ENCODE results near the gene ABCA10. TPM values are rescaled to one million over a fixed set of nuclear protein-coding genes. Genes with fewer than 3 reads are reported as not detected.

The ABCA10 gene
- total RNA-seq, 1 experiment from 2014 or later = 0.34 TPM

- ATAC-seq (no peak), DNase-seq (ENCODE audit: low read depth, low spot score) (no peak)
- no peak overlapping the region for H3K4me2 ChIP-seq (ENCODE audit: low read length)
- H4K20me1 ChIP-seq (ENCODE audit: insufficient read depth) = no peaks in the 10 kb centered on the region
- H3K9ac ChIP-seq (ENCODE audit: low read length) = no peak overlapping the region
- ChIA-PET RAD21 (ENCODE audit: low non-redundant PET in 1 of 2, low total read pairs in 2 of 2, uncharacterized antibody in 2 of 2, unreplicated experiment in 2 of 2) (no interaction called here), CTCF (no interaction called here), POLR2A (interaction anchor here (0.6 kb wide), 1 partner anchor 41 kb away, joined by 4 read pairs; no protein-coding TSS in a partner anchor)
- no TSS peak for BruUV-seq (replicated peaks)
- H3K4me1 ChIP-seq (ENCODE audit: control insufficient read depth in 1 of 2, insufficient read depth in 2 of 2, low read length in 2 of 2) = no peaks in the 10 kb centered on the region
- H3K79me2 ChIP-seq (ENCODE audit: insufficient read depth, low read length) = no peaks in the 10 kb centered on the region
- H2AFZ ChIP-seq (ENCODE audit: low read depth, low read length, poor library complexity, severe bottlenecking) = no peak overlapping the region
- no peak for TF ChIP-seq ZNF274 (IDR thresholded peaks at IDR 0.05; ENCODE audit: low read depth, low read length)
- TF ChIP-seq ATF3 (IDR thresholded peaks at IDR 0.05) = no peak
- no peak for TF ChIP-seq MAX (IDR thresholded peaks at IDR 0.05)
- no peak for TF ChIP-seq EGR1 (IDR thresholded peaks at IDR 0.05; ENCODE audit: low read depth)
- TF ChIP-seq SRF (IDR thresholded peaks at IDR 0.05; ENCODE audit: low read depth) = no peak
- no peak for TF ChIP-seq CEBPB (IDR thresholded peaks at IDR 0.05; ENCODE audit: low read depth)
- no peak for TF ChIP-seq ELF1 (IDR thresholded peaks at IDR 0.05; ENCODE audit: borderline replicate concordance, low read depth)
- no peak for TF ChIP-seq POLR2A (IDR thresholded peaks at IDR 0.05; ENCODE audit: borderline replicate concordance, extremely low read depth, insufficient read depth, insufficient read length)
- no peak for TF ChIP-seq FOSL1 (IDR thresholded peaks at IDR 0.05; ENCODE audit: low read depth)
- TF ChIP-seq POLR2AphosphoS5 (IDR thresholded peaks at IDR 0.05; ENCODE audit: low read depth, low read length) = no peak
- TF ChIP-seq RAD21 (IDR thresholded peaks at IDR 0.05; ENCODE audit: low read depth) = no peak
- no peak for TF ChIP-seq EZH2phosphoT487 (IDR thresholded peaks at IDR 0.05; ENCODE audit: borderline replicate concordance)
- no peaks in the 10 kb centered on the region for H3K9me3 ChIP-seq (ENCODE audit: control insufficient read depth in 1 of 2, insufficient read depth in 1 of 2, low read depth in 1 of 2, low read length in 2 of 2)
- intact Hi-C loops (cut with micrococcal nuclease) = no loop called here
- no peak overlapping the region for H3K4me3 ChIP-seq (replicated peaks in 1 of 2; ENCODE audit: low read depth in 1 of 2, low read length in 2 of 2)
- H3K27ac ChIP-seq (ENCODE audit: low read depth, low read length) = no peak overlapping the region
- no peaks in the 10 kb centered on the region for H3K36me3 ChIP-seq (ENCODE audit: control insufficient read depth in 1 of 2, insufficient read depth in 2 of 2, low read length in 2 of 2)
- no peaks in the 10 kb centered on the region for H3K9me2 ChIP-seq (ENCODE audit: insufficient read depth)
- no peaks in the 10 kb centered on the region for H3K27me3 ChIP-seq (ENCODE audit: insufficient read depth, low read length)
These were observed 84.9 kb downstream of the ABCA10 start for GRCh38 chr17:69143683-69144231.

- H3K9ac ChIP-seq (ENCODE audit: low read length) = no peak overlapping the region
- POLR2A ChIA-PET = no interaction called here
- intact Hi-C loops (cut with micrococcal nuclease) = no loop called here
- no peak for TF ChIP-seq ZBTB33 (IDR thresholded peaks at IDR 0.05; ENCODE audit: extremely low read depth, insufficient replicate concordance, low read length)
- TF ChIP-seq YY1 (IDR thresholded peaks at IDR 0.05; ENCODE audit: extremely low read depth, insufficient replicate concordance, low read depth, low read length) = no peak
- no peak for TF ChIP-seq ATF3 (IDR thresholded peaks at IDR 0.05)
- TF ChIP-seq EZH2 (IDR thresholded peaks at IDR 0.05) = no peak
- no peak for TF ChIP-seq RAD21 (IDR thresholded peaks at IDR 0.05; ENCODE audit: low read depth)
- no peak for TF ChIP-seq ZFX (IDR thresholded peaks at IDR 0.05)
These were observed 85.5 kb downstream of the ABCA10 start for GRCh38 chr17:69143151-69143550.

More at GRCh38 chr17:69143151-69143550, 85.5 kb downstream of the ABCA10 start:
- ATAC-seq = no peak
- Histone ChIP-seq H3K36me3 (ENCODE audit: control insufficient read depth in 1 of 2, insufficient read depth in 2 of 2, low read length in 2 of 2) (no peaks in the 10 kb centered on the region), H3K4me1 (ENCODE audit: control insufficient read depth in 1 of 2, insufficient read depth in 2 of 2, low read length in 2 of 2) (no peaks in the 10 kb centered on the region), H3K9me2 (ENCODE audit: insufficient read depth) (no peaks in the 10 kb centered on the region), H3K27ac (ENCODE audit: low read depth, low read length) (no peak overlapping the region), H3K4me3 (replicated peaks in 1 of 2; ENCODE audit: low read depth in 1 of 2, low read length in 2 of 2) (no peak overlapping the region), H3K27me3 (ENCODE audit: insufficient read depth, low read length) (no peaks in the 10 kb centered on the region), H4K20me1 (ENCODE audit: insufficient read depth) (no peaks in the 10 kb centered on the region), H3K4me2 (ENCODE audit: low read length) (no peak overlapping the region), H2AFZ (ENCODE audit: low read depth, low read length, poor library complexity, severe bottlenecking) (no peak overlapping the region), H3K79me2 (ENCODE audit: insufficient read depth, low read length) (no peaks in the 10 kb centered on the region), H3K9me3 (ENCODE audit: control insufficient read depth in 1 of 2, insufficient read depth in 1 of 2, low read depth in 1 of 2, low read length in 2 of 2) (no peaks in the 10 kb centered on the region)
- RAD21 ChIA-PET (ENCODE audit: low non-redundant PET in 1 of 2, low total read pairs in 2 of 2, uncharacterized antibody in 2 of 2, unreplicated experiment in 2 of 2) = no interaction called here
- DNase-seq (ENCODE audit: low read depth, low spot score) = no peak
- no TSS peak for BruUV-seq (replicated peaks)
- CTCF ChIA-PET = no interaction called here
